NT2/D1 (cell line): ENCODE results near the gene RAP1A.

Experiments
- SUZ12 ChIP-seq: IDR thresholded peaks from 2 replicates; pipeline ENCODE4 v1.6.1; 2011; ENCODE audit not compliant: insufficient read length, insufficient read depth; ENCODE audit errors: extremely low read depth
- YY1 ChIP-seq: IDR thresholded peaks from 2 replicates; pipeline ENCODE4 v1.6.1; 2011; ENCODE audit not compliant: insufficient read length, insufficient read depth
- ZNF274 ChIP-seq: IDR thresholded peaks from 2 replicates; pipeline ENCODE4 v1.6.1; 2011; ENCODE audit warnings: mild to moderate bottlenecking, low read depth, low read length

DNA sequence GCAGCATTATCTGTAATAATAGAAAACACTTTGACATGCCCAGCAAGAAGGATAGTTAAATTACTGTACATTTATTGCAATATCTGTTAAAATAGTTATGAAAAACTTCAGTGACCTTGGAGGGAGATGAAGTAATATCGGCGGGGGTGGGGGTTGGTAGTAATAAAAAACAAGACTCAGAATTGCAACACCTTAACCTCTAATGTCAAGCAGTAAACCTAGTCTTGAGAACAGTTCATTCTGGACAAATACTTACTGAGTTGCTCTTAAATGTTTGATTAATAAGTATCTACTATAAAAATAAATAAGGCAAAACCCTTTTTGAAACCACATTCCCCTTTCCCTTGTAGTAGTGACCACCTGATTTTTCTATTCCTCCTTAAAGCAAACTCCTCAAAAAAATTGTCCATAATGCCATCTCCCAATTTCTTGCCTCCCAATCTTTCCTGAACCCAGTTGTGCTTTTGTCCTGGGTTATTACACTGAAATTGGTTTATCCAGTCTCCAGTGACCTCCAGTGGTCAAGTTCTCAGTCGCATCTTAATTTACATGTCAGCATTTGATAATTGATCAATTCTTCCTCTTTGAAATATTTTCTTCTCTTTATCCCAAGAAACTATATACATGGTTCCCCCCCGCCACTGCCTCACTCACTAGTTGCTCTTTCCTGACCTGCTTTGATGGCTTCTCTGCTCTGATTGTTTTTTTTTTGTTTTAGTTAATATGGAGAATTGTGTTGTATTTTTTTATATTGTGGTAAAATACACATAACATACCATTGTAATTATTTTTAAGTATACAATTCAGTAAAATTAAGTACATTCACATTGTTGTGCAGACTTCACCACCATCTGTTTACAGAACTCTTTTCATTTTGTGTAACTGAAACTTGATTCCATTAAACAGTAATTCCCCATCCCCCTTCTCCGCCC is 36.8 kb downstream of the RAP1A start:
- no peak for TF ChIP-seq ZNF274
- no peak for TF ChIP-seq SUZ12
- no peak for TF ChIP-seq YY1
